GM18498 (cell line): ENCODE data around the gene PRR11.
A peak's percentile ranks its signal among the peaks of the same experiment; 100 is the strongest.
"Not testable (repeated sequence)": the region's sequence is repeated elsewhere in the genome, so short reads cannot be mapped to it uniquely, and the experiment has no call there.

ENCODE experiments used
- ATAC-seq: cut with Tn5 transposase; IDR thresholded peaks from one replicate; pipeline ENCODE4 v1.9.1; 2021; ENCODE audit warnings: mild to moderate bottlenecking, moderate library complexity; ENCODE audit not compliant: unreplicated experiment

Gene PRR11

DNA sequence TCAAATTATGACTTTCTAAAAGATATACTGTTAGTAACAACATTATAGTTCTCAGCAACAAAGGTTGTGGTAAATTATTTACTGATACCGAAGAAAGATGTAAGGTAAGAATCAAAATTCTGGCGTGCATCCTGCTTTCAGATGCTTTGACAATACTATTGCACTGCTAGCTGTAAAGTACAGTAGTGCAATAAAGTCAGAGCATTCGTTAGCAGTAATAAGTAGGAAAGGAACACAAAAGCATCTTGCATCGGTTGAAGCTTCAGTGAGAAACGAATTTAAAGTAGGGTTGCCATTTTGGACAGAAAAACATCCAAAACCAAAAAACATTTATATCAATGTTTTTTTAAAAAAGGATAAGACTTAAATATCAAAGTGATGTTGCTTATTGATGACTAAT is 4.5 kb upstream of the PRR11 start:
- ATAC-seq = no peak

GRCh38 chr17:59151591-59151990 is 4.0 kb upstream of the PRR11 start:
- ATAC-seq = no peak

DNA sequence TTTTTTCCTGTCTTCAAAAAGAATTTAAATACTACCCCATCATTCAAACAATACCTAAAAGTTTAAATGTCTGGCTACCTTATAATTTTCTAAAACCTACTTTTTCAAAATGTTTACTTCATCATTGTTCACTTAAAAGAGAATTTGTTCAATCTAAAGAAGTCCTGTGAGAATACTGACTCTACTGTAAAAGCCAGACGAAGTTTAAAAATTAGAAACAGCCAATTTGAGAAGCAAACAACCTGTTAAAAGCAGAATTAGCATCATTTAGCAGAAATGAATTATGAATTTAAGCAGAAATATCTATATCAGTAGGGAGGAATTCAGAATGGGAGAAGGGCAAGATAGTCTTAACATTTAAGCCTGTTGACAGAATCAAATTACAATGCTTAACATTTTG is 2.6 kb upstream of the PRR11 start:
- no peak for ATAC-seq

DNA sequence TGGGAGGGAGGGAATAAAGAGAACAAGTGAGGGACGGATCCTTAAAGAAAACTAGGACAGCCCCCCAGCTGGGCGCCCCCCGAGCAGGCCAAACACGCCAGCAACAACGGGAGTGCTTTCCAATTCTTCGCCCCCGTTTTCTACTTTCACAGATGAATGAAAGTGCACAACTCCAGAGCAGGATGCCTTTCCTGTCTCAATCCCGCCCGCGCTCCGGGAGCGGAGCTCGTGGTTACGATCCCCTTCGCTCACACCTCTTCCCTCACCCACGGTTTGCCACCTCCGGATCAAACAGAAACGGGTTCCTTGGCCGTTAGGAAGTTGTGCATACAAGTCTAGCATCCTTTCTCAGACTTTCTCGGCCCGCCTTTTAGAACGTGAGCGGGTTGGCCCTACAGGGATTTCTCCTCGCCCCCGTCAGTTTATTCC is 1.2 kb upstream of the PRR11 start:
- ATAC-seq = no peak

DNA sequence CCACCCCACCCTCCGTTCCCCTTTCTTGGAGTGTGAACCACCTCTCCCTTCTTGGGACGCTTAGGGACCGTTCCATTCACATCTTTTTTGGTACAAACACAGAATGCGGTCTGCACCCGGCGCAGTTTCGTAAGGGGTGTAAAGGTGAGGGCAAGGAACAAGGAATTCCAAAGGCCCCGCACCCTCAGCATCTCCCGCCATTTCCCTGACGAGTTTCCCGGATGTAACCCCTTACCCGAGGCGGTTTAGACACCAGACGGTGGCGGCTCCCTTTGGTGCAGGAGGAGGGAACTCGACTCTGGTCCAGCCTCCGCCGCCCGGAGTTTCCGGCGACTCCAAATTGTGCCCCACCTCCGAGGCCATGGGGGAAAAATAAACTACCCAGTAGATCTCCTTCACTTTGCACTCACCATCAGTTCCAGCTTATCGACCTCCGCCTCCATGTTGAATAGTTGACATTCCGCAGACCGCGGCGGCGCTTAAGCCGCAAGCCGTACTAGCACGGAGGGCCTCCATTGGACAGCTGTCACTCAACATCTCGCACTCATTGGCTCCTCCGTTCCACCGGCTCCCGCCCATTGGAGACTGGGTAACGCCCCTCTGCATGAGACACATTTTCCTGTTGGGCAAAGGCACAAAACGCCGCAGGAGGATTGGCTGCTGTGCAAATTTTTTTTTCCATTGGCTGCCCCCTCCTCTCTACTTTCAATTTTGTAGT is 666 bp upstream of the PRR11 start, which contains the start of gene SKA2:
TSS of gene SKA2 (minus strand) at position 466 of the 718 bp plus-strand sequence. CDS start at position 443, 23 bp downstream.
- peak; percentile 87 for ATAC-seq

DNA sequence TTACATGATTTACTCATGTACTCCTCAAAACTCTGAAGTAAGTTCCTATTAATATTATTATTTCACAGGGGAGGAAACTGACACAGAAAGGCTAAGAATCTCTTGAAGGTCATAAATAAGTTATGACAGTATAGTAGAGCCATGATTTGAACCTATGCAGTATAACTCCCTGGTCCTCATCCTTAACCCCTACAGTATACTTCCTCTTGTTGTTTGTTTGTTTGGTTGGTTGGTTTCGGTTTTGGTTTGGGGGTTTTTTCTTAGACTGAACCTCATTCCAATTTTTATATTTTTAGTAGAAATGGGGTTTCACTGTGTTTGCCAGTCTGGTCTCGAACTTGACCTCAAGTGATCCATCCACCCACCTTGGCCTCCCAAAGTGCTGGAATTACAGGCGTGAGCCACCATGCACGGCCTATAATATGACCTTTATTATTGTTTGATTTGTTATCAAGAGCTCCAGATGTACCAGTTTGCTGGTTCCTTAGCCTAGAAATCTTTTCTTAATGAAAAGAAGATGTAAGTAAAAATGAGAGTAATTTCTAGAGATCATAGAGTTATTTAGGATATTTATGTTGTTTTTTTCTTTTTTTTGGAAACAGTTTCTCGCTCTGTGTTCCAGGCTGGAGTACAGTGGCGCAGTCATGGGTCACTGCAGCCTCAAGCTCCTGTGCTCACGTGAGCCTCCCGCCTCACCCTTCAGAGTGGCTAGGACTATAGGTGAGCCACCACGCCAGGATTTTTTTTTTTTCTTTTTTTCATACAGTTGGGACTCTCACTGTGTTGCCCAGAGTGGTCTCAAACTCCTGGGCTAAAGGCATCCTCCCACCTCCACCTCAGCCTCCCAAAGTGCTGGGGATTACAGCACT is 4.8 kb downstream of the PRR11 start:
- no peak for ATAC-seq

- ATAC-seq = no peak
Measured at GRCh38 chr17:59161477-59161876, 5.9 kb downstream of the PRR11 start.

DNA sequence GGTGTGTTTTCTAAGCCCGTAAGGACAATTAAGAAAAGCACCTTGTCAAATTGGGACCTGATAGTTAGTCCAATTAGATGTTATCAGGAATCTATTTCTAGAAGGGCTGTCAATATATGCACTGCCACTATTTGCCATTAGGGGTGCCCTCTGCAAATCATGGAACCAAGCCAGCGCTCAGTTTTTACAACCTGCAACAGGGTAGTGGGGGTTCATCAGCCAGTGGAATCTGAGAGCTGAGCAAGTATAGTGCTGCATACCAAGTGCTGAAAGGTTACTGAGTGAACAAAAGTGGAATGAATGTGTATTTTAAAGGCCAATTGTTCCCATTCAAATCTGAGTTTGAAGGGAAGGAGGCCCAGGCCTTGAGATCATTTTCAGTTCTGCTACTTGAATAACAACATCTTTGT is 10.4 kb downstream of the PRR11 start:
- peak; percentile 57 for ATAC-seq

- ATAC-seq = no peak
Measured at GRCh38 chr17:59167571-59168001, 12.0 kb downstream of the PRR11 start.

GRCh38 chr17:59172436-59173004 is 17.0 kb downstream of the PRR11 start:
- no peak for ATAC-seq

GRCh38 chr17:59174671-59175070 is 19.1 kb downstream of the PRR11 start:
- ATAC-seq = no peak

GRCh38 chr17:59175076-59175475 is 19.5 kb downstream of the PRR11 start:
- ATAC-seq = no peak

- ATAC-seq = no peak
Measured at GRCh38 chr17:59178266-59178985, 22.9 kb downstream of the PRR11 start.

GRCh38 chr17:59179601-59180000 is 24.1 kb downstream of the PRR11 start:
- ATAC-seq = not testable (repeated sequence)

GRCh38 chr17:59180626-59181025 is 25.1 kb downstream of the PRR11 start:
- no peak for ATAC-seq

DNA sequence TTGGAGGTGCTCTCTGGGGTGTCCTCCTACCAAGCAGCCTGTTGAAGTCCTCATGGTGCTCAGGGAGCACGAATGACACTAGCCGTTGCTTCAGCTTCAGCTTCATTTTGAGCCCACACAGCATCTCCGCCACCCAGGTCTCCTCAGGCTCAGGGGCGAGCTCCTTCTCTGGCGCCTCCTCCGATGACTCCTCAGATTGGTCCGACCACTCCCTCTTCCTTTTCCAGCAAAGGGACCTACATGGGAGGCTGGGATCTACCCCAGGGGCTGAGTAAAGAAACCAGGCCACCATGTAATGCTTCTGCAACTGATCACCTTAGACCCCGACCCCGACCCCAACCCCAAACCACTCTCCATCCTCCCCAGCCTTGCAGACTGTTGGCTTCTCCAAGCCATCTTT is 25.9 kb downstream of the PRR11 start:
- ATAC-seq = no peak

GRCh38 chr17:59185997-59186396 is 30.5 kb downstream of the PRR11 start:
- ATAC-seq = no peak

- ATAC-seq = no peak
Measured at GRCh38 chr17:59186850-59187249, 31.3 kb downstream of the PRR11 start.

DNA sequence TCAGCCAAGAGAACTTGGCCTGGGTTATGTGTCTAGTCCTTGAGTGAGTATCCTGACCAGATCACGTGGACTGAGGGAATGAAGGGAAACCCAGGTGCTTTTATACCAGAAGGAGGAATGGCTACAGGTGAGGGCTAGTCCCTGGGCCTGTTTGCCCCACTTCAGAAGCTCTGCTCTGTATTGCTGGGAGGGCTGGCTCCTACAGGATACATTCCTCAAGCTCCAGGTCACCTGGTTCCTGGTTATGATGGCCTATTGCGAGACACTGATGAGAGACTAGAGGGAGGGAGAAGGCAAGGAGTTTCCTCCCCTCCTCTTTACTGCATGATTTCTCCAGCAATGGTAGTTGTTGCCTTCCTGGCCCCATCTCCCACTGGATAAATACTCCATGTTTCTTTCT is 35.3 kb downstream of the PRR11 start:
- ATAC-seq = no peak

DNA sequence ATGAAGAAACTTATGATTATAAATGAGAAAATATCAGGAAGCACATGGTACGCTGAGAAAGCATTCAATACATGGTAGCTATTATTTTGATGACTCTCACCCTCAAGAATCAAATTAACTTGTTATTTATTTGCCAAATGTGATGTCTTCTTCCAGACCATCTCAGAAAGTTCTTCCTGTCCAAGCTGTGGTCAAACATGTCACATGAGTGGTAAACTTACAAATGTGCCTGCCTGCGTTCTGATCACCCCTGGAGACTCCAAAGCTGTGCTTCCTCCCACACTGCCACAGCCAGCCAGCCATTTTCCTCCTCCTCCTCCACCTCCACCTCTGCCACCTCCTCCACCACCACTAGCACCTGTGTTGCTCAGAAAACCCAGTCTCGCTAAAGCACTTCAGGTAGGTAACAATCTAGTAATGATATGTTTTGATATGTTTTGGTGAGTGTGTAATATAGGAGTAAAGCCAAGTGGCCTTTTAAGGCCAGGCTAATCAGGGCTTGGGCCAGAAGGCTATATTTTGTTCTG is 37.9 kb downstream of the PRR11 start:
- ATAC-seq = no peak

DNA sequence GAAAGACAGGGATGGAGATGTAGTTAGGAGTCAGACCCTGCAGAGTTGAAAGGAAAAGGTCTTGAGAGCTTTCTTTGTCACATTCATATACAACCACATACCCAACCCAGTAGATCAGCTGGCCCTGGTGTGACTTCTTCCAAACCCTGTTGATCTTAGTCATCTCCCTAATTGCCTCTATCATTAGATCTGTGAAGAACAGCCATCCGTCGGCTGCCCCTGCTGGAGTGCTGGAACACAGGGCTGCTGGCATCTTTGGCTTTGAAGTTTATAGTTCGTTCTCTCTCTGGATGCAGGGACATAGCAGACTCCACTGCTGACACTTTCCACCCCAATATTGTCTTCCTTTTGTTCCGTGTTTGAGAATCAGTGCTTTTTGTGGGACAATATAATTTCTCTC is 43.9 kb downstream of the PRR11 start:
- ATAC-seq = no peak
